A549 (cell line): ENCODE data around the gene ADAMTSL4. TPM values are rescaled to one million over a fixed set of nuclear protein-coding genes. Genes with fewer than 3 reads are reported as not detected.
A peak's percentile ranks its signal among the peaks of the same experiment; 100 is the strongest.
"Not testable (repeated sequence)": the region's sequence is repeated elsewhere in the genome, so short reads cannot be mapped to it uniquely, and the experiment has no call there.

Experiments used
- ATAC-seq, 2 experiments: fragments of 200-7000 bp in 1 of 2; fragments of >200 bp in 1 of 2; cut with Nextera tagmentation in 1 of 2; cut with Tn5 transposase in 1 of 2; 3 replicates each; pipeline versions ENCODE4 v1.8.0 to v1.9.1; 2018 to 2020; ENCODE audit warnings: mild to moderate bottlenecking in 1 of 2, moderate library complexity in 1 of 2
- CTCF ChIA-PET: fragments of 300-600 bp; sonication (Branson Sonifier 250); formaldehyde crosslinking; extraction: SDS; loops from one replicate; lab custom pipeline; 2021; ENCODE audit warnings: antibody characterized with exemption, inconsistent platforms; lab: Yijun Ruan, JAX
- POLR2A ChIA-PET: fragments of 350-600 bp; formaldehyde crosslinking; extraction: SDS; loops from one replicate; lab custom pipeline; 2021; ENCODE audit warnings: antibody characterized with exemption, inconsistent platforms; lab: Yijun Ruan, JAX
- DNase-seq, 2 experiments: peaks; one replicate each; pipeline versions ENCODE4 v3.0.0 to v3.0.0-alpha.2; 2011 to 2016; ENCODE audit warnings: low read depth in 1 of 2, low spot score in 1 of 2
- FAIRE-seq: peaks from 2 replicates; lab custom pipeline; 2011; peaks lifted over from hg19 to GRCh38; lab: Jason Lieb, UNC
- H3K27ac ChIP-seq, 2 experiments: fragments of >200 bp; sonication (Bioruptor Twin); formaldehyde crosslinking; 3 replicates each; pipeline ENCODE4 v1.5.1; 2016 to 2017
- H3K4me1 ChIP-seq: fragments of >200 bp; sonication (Bioruptor Twin); formaldehyde crosslinking; 3 replicates; pipeline ENCODE4 v1.6.1; 2016
- H3K4me2 ChIP-seq: fragments of >200 bp; sonication (Bioruptor Twin); formaldehyde crosslinking; 3 replicates; pipeline ENCODE4 v1.6.1; 2016
- H3K4me3 ChIP-seq: fragments of >200 bp; sonication (Bioruptor Twin); formaldehyde crosslinking; 3 replicates; pipeline ENCODE4 v1.5.1; 2016
- H3K9me3 ChIP-seq: fragments of >200 bp; sonication (Bioruptor Twin); formaldehyde crosslinking; 3 replicates; pipeline ENCODE4 v1.6.1; 2016
- ATOH8 ChIP-seq: fragments of 250-450 bp; sonication (Bioruptor Pico); IDR thresholded peaks from 2 replicates; pipeline ENCODE4 v1.5.0; 2020; ENCODE audit warnings: low read depth, mild to moderate bottlenecking, moderate library complexity
- CBX2 ChIP-seq: fragments of 200-600 bp; sonication (generic); IDR thresholded peaks from 2 replicates; pipeline ENCODE4 v1.6.1; 2016; ENCODE audit warnings: low read depth, mild to moderate bottlenecking, borderline replicate concordance
- CEBPB ChIP-seq, 2 experiments: fragments of >200 bp in 1 of 2; sonication (Bioruptor Twin) in 1 of 2; formaldehyde crosslinking in 1 of 2; IDR thresholded peaks; 2 replicates each; pipeline ENCODE4 v1.6.1; 2012 to 2016
- EHF ChIP-seq: fragments of 250-450 bp; sonication (Bioruptor Pico); IDR thresholded peaks from 2 replicates; pipeline ENCODE4 v1.5.0; 2020; ENCODE audit warnings: mild to moderate bottlenecking
- EHMT2 ChIP-seq: fragments of 200-600 bp; sonication (generic); IDR thresholded peaks from 2 replicates; pipeline ENCODE4 v1.6.1; 2016; ENCODE audit warnings: antibody characterized with exemption, low read depth, mild to moderate bottlenecking, moderate library complexity
- FOXS1 ChIP-seq: fragments of 250-450 bp; sonication (Bioruptor Pico); IDR thresholded peaks from 2 replicates; pipeline ENCODE4 v1.5.0; 2020; ENCODE audit warnings: mild to moderate bottlenecking, moderate library complexity
- GATA3 ChIP-seq: IDR thresholded peaks from 2 replicates; pipeline ENCODE4 v1.6.1; 2012; ENCODE audit warnings: borderline replicate concordance
- HOXB13 ChIP-seq: fragments of 250-450 bp; sonication (Bioruptor Pico); IDR thresholded peaks from 2 replicates; pipeline ENCODE4 v1.5.0; 2020; ENCODE audit warnings: low read depth, mild to moderate bottlenecking, moderate library complexity
- JUNB ChIP-seq: fragments of >200 bp; sonication (Bioruptor Twin); formaldehyde crosslinking; IDR thresholded peaks from 2 replicates; pipeline ENCODE4 v1.6.1; 2016
- KDM5A ChIP-seq: fragments of 200-600 bp; sonication (generic); IDR thresholded peaks from 2 replicates; pipeline ENCODE4 v1.6.1; 2016; ENCODE audit warnings: antibody characterized with exemption, mild to moderate bottlenecking
- MAZ ChIP-seq: fragments of 150-350 bp; IDR thresholded peaks from 2 replicates; pipeline ENCODE4 v1.6.1; 2014; ENCODE audit warnings: antibody characterized with exemption, low read depth, low read length, borderline replicate concordance
- MYC ChIP-seq: IDR thresholded peaks from 2 replicates; pipeline ENCODE4 v1.6.1; 2012; ENCODE audit warnings: mild to moderate bottlenecking, inconsistent platforms, low read length, improper control_type of control experiment, borderline replicate concordance
- NPAS2 ChIP-seq: fragments of 250-450 bp; sonication (Bioruptor Pico); IDR thresholded peaks from 2 replicates; pipeline ENCODE4 v1.8.0; 2022; ENCODE audit warnings: mild to moderate bottlenecking, moderate library complexity, borderline replicate concordance
- NR3C1 ChIP-seq: fragments of >200 bp; sonication (Bioruptor Twin); formaldehyde crosslinking; IDR thresholded peaks from 3 replicates; pipeline ENCODE4 v1.6.1; 2017
- PHF8 ChIP-seq: fragments of 200-600 bp; sonication (generic); IDR thresholded peaks from 2 replicates; pipeline ENCODE4 v1.6.1; 2016; ENCODE audit warnings: low read depth, mild to moderate bottlenecking, antibody characterized with exemption, moderate library complexity, borderline replicate concordance
- RAD21 ChIP-seq, 2 experiments: fragments of >200 bp in 1 of 2; sonication (Bioruptor Twin) in 1 of 2; formaldehyde crosslinking in 1 of 2; IDR thresholded peaks in 1 of 2; conservative IDR thresholded peaks in 1 of 2; 2 replicates in 1 of 2; 3 replicates in 1 of 2; pipeline ENCODE4 v1.6.1; 2012 to 2018; ENCODE audit warnings: inconsistent platforms in 1 of 2
- SMC3 ChIP-seq: fragments of >200 bp; sonication (Bioruptor Twin); formaldehyde crosslinking; IDR thresholded peaks from 3 replicates; pipeline ENCODE4 v1.6.1; 2018; ENCODE audit warnings: inconsistent platforms
- TP53 ChIP-seq: fragments of 250-450 bp; sonication (Bioruptor Pico); IDR thresholded peaks from 2 replicates; pipeline ENCODE4 v1.5.0; 2021; ENCODE audit warnings: mild to moderate bottlenecking, moderate library complexity
- USF2 ChIP-seq: fragments of 450-650 bp; IDR thresholded peaks from 2 replicates; pipeline ENCODE4 v1.6.1; 2014; ENCODE audit warnings: antibody characterized with exemption
- ZC3H11A ChIP-seq: fragments of 450-650 bp; IDR thresholded peaks from 2 replicates; pipeline ENCODE4 v1.6.1; 2014; ENCODE audit warnings: antibody characterized with exemption, mild to moderate bottlenecking
- WGBS: methylation state at CpG from one replicate; pipeline ENCODE4 v1.1.6; 2017; ENCODE audit errors: missing lambda C conversion rate; 5-methylcytosine and 5-hydroxymethylcytosine counted together
- polyA plus RNA-seq, 4 experiments: library from polyadenylated mRNA; depleted of rRNA in 3 of 4; stranded (reverse); fragments of >200 nt; fragmentation: RNase III in 1 of 4; extraction: RNeasy Plus Mini Kit Qiagen cat#74134 plus additional on column Dnase treatment in 1 of 4; gene quantifications; 2 replicates in 3 of 4; 3 replicates in 1 of 4; pipeline ENCODE4 v1.2.3, GENCODE V29; 2011 to 2017

ADAMTSL4 gene
- polyA plus RNA-seq, 2 of the 4 experiments (the other 2 are of a cell fraction), result 1.3 to 2.0 TPM

GRCh38 chr1:150579945-150580642 lies 30.9 kb downstream of the ADAMTSL4 start:
- FAIRE-seq, result no peak
- 76% methylated on average over 15 of the region's 15 CpGs for WGBS
- Histone ChIP-seq H3K27ac (peak overlapping the region; percentile 98), H3K9me3 (no peaks in the 10 kb centered on the region), H3K4me2 (peak overlapping the region; percentile 81), H3K4me3 (peak overlapping the region; percentile 91), H3K4me1 (peaks cover 22% of the 10 kb centered on the region)
- TF ChIP-seq USF2 (no peak), TP53 (CRISPR knock-in tag) (0 out of 2 replicates have a peak, but pooled peaks have one; percentile 54)
- DNase-seq, result no peak
- ChIA-PET CTCF (interaction anchor here (0.8 to 7.4 kb wide), 8 partner anchors 9 to 233 kb away, joined by 3 to 140 read pairs (median 4); no protein-coding TSS in a partner anchor), POLR2A (interaction anchor here (0.6 to 6.3 kb wide), 29 partner anchors 9 to 440 kb away, joined by 3 to 201 read pairs (median 5); partner anchors contain the start of genes ENSA, FALEC, GOLPH3L and MINDY1)
- ATAC-seq, result no peak; a peak in 1 of 6 replicates

GRCh38 chr1:150580966-150581365 lies 31.8 kb downstream of the ADAMTSL4 start:
- ChIA-PET CTCF (interaction anchor here (0.8 to 7.4 kb wide), 3 partner anchors 17 to 40 kb away, joined by 3 to 140 read pairs (median 4); no protein-coding TSS in a partner anchor), POLR2A (interaction anchor here (6.3 kb wide), 1 partner anchor 18 kb away, joined by 201 read pairs; no protein-coding TSS in a partner anchor)
- WGBS, result 92% methylated on average over 3 of the region's 3 CpGs
- not testable (repeated sequence) for ATAC-seq, DNase-seq, FAIRE-seq, H3K27ac ChIP-seq, H3K4me2 ChIP-seq, H3K9me3 ChIP-seq, H3K4me3 ChIP-seq
- H3K4me1 ChIP-seq, result peaks cover 13% of the 10 kb centered on the region

- H3K4me1 ChIP-seq, FAIRE-seq, H3K9me3 ChIP-seq, H3K4me3 ChIP-seq, DNase-seq, H3K4me2 ChIP-seq, H3K27ac ChIP-seq, ATAC-seq: not testable (repeated sequence)
- ChIA-PET POLR2A (interaction anchor here (0.6 kb wide), 1 partner anchor 20 kb away, joined by 3 read pairs; no protein-coding TSS in a partner anchor), CTCF (interaction anchor here (0.8 to 7.4 kb wide), 3 partner anchors 18 to 40 kb away, joined by 3 to 140 read pairs (median 4); no protein-coding TSS in a partner anchor)
- 96% methylated on average over 7 of the region's 7 CpGs for WGBS
Measured at GRCh38 chr1:150581437-150581836, 32.2 kb downstream of the ADAMTSL4 start.

- POLR2A ChIA-PET, result interaction anchor here (0.6 kb wide), 1 partner anchor 21 kb away, joined by 3 read pairs; no protein-coding TSS in a partner anchor
- 93% methylated on average over 14 of the region's 14 CpGs for WGBS
- CTCF ChIA-PET, result interaction anchor here (0.8 to 7.4 kb wide), 2 partner anchors 18 to 39 kb away, joined by 3 to 140 read pairs; no protein-coding TSS in a partner anchor
- H3K4me2 ChIP-seq, FAIRE-seq, H3K9me3 ChIP-seq, DNase-seq, ATAC-seq, H3K4me1 ChIP-seq, H3K27ac ChIP-seq, H3K4me3 ChIP-seq: not testable (repeated sequence)
Measured at GRCh38 chr1:150581962-150582361, 32.8 kb downstream of the ADAMTSL4 start.

GRCh38 chr1:150582371-150582770 lies 33.2 kb downstream of the ADAMTSL4 start:
- WGBS, result 89% methylated on average over 2 of the region's 2 CpGs
- no peak for DNase-seq
- H3K9me3 ChIP-seq, result no peaks in the 10 kb centered on the region
- no peak for ATAC-seq
- no peak overlapping the region for H3K4me2 ChIP-seq
- no peak for TF ChIP-seq HOXB13 (CRISPR knock-in tag)
- no peak for TF ChIP-seq FOXS1 (CRISPR knock-in tag)
- TF ChIP-seq NR3C1, result no peak
- TF ChIP-seq RAD21 (conservative IDR thresholded peaks at IDR 0.05 in 1 of 2, IDR thresholded peaks at IDR 0.05 in 1 of 2), result no peak
- no peak for TF ChIP-seq JUNB
- TF ChIP-seq CBX2, result no peak
- TF ChIP-seq GATA3, result no peak
- no peak for TF ChIP-seq EHMT2
- TF ChIP-seq SMC3, result no peak
- no peak for TF ChIP-seq PHF8
- no peak for TF ChIP-seq CEBPB (IDR thresholded peaks at IDR 0.05)
- TF ChIP-seq KDM5A, result no peak
- TF ChIP-seq NPAS2 (CRISPR knock-in tag), result no peak
- TF ChIP-seq ATOH8 (CRISPR knock-in tag), result no peak
- TF ChIP-seq ZC3H11A, result no peak
- TF ChIP-seq EHF, result no peak
- no peak for TF ChIP-seq MAZ
- TF ChIP-seq MYC, result no peak
- FAIRE-seq, result no peak
- CTCF ChIA-PET, result interaction anchor here (1.0 to 7.4 kb wide), 3 partner anchors 18 to 39 kb away, joined by 3 to 140 read pairs (median 20); no protein-coding TSS in a partner anchor
- POLR2A ChIA-PET, result no interaction called here
- H3K4me3 ChIP-seq, result no peak overlapping the region
- H3K4me1 ChIP-seq, result peaks cover 6% of the 10 kb centered on the region; the same call in 2 of the 3 replicates
- H3K27ac ChIP-seq, result no peak overlapping the region
